Gastrocnemius medialis (tissue), 4 donors: Measurements from ENCODE around the gene TMEM61.

Experiments used
- CTCF ChIP-seq, 5 experiments: fragments of 450-650 bp in 3 of 5; fragments of 200-600 bp in 2 of 5; sonication (generic) in 2 of 5; IDR thresholded peaks in 4 of 5; conservative IDR thresholded peaks in 1 of 5; 1 replicate in 4 of 5; 2 replicates in 1 of 5; pipeline ENCODE4 v1.5.1; 2016 to 2019; ENCODE audit warnings: antibody characterized with exemption in 5 of 5, mild to moderate bottlenecking in 3 of 5, moderate library complexity in 3 of 5
- POLR2A ChIP-seq, 2 donors: fragments of 450-650 bp; IDR thresholded peaks; one replicate each; pipeline ENCODE4 v1.6.1; 2017; ENCODE audit warnings: antibody characterized with exemption in 2 of 2, mild to moderate bottlenecking in 2 of 2, moderate library complexity in 2 of 2

- TF ChIP-seq CTCF (IDR thresholded peaks at IDR 0.05 in 4 of 5, conservative IDR thresholded peaks at IDR 0.05 in 1 of 5) (no peak), POLR2A (IDR thresholded peaks at IDR 0.05) (no peak)
Measured at GRCh38 chr1:55038974-55039341, 58.5 kb downstream of the TMEM61 start.
